Forelimb muscle (tissue), 1 donor: ENCODE results near the gene ZBTB45. TPM values are rescaled to one million over a fixed set of nuclear protein-coding genes. Genes with fewer than 3 reads are reported as not detected.
"Not testable (repeated sequence)": the region's sequence is repeated elsewhere in the genome, so short reads cannot be mapped to it uniquely, and the experiment has no call there.

Source experiments
- DNase-seq: peaks from one replicate; pipeline ENCODE4 v3.0.0-alpha.2; 2013; ENCODE audit warnings: low read depth
- polyA plus RNA-seq: library from polyadenylated mRNA; unstranded; fragments of 120-200 nt; gene quantifications from one replicate; pipeline ENCODE4 v1.2.1, GENCODE V29; 2013; ENCODE audit not compliant: insufficient read length

ZBTB45 gene
- polyA plus RNA-seq, 1 donor, result 8.5 TPM

DNA sequence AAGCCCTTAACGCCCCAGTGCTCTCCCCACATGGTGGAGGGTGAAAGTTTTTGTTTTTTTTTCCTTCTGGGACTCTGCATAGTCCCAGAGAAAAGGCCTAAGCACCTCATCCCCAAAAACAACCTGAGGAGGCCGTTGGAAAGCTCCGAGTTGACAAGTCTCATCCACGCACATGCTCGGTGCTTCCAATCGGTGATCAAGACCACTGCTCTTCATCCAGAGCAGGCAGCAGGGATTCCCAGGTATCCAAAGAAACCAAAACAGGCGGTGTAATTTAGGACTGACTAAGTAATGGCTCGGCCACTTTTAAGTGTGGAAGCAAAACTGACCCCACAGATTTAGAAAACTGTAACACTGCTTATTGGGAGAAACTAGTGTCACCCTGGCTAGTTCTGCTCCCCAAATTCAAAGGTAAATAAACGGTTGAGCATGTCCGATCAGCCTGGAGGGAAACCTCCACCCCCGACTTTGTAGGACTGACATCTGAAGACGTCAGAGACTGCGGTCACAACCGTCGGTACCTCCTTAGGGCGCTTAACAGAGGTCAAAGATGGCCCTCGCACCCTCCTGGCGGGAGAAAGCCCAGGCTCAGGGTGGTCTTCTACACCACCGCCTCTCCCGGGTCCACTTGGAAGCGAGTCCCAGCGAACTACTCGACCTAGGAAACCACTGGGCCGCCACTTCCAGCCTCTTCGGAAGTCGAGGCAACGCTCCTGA lies 44.5 kb downstream of the ZBTB45 start:
- DNase-seq, result no peak

DNA sequence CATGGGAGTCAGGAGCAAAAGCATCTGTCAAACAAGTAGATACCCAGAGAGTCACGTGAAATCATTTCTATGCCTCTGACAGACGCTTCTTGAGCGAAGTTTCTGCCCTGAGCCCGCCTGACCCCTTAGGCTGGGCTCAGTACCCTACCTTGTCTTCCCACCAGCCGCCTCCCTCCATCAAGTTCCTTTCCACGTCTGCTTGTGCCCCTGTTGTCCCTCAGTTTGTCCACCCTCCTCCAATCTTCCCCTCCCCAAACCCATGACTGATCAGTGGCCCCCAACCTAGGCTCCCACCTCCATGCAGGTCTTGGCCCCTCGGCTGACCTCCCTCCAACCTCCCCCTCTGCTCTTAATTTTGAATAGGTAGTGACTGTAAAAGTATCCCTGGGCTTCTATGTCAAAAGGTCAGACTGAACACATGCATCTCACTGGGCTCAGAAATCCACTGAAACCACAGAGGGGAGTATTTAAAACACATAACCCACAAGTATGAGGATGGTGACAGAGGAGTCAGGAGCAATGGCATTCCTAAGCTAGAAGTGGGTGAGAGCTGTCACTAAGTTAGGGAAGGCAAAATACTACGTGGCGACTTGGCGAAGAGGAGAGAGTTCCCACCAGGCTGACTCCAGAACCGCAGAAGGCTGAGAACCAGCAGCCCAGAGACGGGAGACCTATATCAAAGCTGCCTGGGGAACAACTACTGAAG lies 45.2 kb downstream of the ZBTB45 start:
- no peak for DNase-seq

DNA sequence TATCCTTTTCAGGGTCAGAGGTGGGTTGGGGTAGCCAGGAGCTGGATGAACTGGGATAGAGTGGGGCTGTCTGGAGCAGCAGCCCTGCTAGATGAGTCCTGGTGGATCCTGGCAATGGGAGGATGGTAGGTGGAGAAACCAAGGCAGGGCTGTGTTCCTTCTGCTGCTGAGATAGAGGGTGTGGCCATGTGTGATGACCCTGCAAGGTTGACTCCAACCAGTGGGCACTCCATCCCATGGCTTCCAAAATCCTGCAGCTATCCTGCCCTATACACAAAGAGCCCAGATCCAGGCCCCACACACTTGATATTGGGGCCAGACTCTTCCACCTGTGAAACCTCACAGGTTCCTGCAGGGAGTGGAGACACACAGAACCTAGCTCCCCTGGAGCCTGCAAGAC lies 45.8 kb downstream of the ZBTB45 start:
- DNase-seq, result no peak

DNA sequence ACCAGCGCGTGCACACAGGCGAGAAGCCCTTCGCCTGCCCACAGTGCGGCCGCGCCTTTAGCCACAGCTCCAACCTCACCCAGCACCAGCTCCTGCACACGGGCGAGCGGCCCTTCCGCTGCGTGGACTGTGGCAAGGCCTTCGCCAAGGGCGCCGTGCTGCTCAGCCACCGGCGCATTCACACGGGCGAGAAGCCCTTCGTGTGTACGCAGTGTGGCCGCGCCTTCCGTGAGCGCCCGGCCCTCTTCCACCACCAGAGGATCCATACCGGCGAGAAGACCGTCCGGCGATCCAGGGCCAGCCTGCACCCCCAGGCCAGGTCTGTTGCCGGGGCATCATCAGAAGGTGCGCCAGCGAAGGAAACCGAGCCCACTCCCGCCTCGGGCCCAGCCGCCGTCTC lies 47.9 kb downstream of the ZBTB45 start:
- no peak for DNase-seq

DNA sequence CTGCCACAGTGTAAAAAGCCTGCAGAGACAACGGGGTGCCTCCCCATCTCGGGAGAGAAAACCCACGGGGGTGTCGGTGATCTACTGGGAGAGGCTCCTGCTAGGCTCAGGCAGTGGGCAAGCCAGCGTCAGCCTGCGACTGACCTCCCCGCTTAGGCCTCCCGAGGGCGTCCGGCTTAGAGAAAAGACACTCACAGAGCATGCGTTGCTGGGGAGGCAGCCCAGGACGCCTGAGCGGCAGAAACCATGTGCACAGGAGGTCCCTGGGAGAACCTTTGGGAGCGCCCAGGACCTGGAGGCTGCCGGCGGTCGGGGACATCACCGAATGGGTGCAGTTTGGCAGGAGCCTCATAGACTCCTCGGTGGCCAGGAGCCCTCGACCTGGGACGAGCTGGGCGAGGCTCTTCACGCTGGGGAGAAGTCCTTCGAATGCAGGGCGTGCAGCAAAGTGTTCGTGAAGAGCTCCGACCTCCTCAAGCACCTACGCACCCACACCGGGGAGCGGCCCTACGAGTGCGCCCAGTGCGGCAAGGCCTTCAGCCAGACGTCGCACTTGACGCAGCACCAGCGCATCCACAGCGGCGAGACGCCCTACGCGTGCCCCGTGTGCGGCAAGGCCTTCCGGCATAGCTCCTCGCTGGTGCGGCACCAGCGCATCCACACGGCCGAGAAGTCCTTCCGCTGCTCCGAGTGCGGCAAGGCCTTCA lies 48.6 kb downstream of the ZBTB45 start:
- DNase-seq, result not testable (repeated sequence)

DNA sequence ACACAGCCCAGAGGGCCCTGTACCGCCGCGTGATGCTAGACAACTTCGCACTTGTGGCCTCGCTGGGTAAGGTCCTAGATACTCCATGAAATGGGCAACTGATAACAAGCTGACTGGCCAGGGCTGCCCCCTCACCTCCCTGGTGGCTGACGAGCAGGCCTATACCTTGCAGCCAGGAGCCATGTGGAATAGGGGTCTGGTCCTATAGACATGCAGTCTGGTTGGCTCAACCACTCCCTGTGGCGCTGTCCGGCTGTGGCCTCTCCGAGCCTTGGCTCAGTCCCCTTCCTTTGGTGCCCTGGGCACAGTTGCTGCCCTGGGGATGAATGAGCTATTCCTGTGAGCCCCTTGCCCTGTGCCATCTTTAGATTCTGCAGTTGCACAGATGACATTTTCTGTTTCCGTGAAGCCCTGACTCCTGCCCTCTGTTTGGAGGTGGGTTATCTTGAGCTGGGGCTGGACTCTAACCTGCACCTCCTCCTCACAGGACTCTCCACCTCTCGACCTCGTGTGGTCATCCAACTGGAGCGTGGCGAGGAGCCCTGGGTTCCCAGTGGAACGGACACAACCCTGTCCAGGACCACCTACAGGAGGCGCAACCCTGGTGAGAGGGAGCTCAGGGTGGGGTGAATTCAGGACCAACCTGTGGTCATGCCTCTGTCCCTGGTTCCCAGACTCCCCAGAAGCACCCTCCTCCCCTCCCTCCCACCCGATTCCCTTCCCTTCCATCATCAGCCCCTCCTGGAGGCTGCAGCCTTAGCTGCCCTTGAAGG lies 50.2 kb downstream of the ZBTB45 start:
- DNase-seq, result no peak

DNA sequence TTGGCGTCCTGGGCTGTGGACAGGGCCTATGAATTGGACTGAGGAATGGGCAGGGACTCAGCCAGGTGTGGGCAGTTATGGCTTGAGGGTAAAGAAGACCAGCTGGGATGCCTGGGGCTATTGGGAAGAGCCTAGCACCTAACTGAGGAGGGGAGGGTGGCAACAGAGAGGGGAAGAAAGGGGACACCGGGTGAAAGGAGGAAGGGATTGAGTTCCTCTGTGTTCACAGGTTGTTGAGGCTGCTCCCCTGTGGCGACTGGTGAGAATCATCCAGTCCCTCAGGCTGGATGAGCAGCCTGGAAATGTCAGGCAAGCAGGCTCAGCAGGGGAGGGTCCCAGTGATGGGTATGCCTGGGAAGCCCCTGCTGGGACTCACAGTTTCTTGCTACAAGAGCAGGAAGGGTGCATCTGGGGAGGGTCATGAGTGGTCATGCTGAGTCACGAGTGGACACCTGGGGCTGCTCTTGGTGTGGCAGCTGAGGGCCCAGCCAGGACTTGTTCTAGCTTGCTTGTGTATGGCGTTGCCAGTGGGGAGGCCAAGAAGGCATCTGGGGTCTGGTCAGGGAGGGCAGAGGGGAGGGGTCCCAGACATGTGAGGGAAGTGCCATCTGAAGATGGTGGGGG lies 51.3 kb downstream of the ZBTB45 start:
- DNase-seq, result no peak

DNA sequence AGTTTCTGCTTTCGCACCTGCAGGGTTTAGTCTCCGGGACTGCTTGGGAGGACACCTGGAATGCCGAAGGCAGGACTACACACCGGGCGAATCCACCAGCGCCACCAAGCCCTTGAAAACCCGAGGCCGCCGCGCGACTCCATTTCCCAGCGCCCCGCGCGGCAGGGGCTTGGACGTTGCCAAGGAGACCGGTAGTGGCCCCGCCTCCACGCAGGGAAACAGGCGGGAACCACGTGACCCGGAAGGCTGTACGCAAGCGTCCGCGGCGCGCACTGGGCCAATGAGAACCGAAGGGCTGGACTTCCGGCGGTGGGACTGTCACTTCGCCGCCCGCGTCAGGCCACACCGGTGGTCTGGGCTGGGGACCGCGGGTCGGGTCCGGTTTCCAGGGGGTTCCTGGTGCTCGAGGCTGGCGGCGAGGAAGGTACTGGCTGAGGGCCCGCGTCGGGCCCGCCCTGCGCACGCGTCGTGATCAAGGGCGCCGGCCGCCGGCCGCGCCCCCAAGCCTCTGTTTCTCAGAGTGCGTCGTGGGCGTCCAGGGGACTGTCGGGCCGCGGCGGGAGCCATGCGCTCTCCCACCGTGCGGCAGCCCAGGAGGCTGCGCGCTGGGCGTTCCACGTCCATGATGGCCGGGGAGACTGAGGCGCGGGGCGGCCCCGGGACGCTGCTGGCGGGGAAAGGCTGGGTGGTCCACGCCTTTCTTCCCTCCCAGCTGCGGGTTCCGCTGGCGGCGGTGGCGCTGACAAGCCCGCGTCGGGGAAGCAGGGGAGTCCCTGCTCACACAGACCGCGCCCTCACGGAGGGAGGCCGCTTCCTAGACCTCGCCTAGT lies 52.6 kb downstream of the ZBTB45 start, which contains the start of gene ZNF324:
TSS of gene ZNF324 (plus strand) at position 321 of the 830 bp plus-strand sequence. CDS start 2,106 bp downstream, outside the sequence.
- DNase-seq, result peak; percentile 93

DNA sequence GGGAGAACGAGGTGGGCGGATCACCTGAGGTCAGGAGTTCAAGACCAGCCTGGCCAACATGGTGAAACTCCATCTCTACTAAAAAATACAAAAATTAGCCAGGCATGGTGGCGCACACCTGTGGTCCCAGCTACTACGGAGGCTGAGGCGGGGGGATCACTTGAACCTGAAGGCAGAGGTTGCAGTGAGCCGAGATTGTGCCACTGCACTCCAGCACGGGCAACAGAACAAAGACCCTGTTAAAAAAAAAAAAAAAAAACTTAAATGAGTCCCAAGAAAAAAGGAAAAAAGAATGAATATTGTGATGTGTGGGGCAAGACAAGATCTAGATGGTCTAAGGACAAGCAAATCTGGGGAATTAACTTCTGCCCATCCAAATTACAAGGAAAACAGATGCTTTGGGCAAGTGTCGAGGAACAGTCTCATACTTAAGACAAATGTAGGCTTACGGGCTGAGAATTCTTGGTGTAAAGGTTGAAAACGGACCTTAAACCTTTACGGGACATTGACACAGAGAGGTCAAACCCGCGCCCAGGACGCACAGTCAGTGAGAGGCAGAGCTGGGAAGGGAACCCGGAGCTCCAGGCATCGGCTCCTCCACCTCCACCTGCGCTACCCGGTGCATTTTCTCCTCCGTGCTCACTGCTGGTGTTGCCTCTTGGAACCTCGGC lies 53.4 kb downstream of the ZBTB45 start:
- no peak for DNase-seq

Other genes with a start within 250 kb of the ZBTB45 start
- 5.3 TPM for gene ZNF8, start 240.9 kb downstream of the ZBTB45 start, polyA plus RNA-seq
- 33.6 TPM for gene ERVK3-1, start 214.4 kb downstream of the ZBTB45 start, polyA plus RNA-seq
- gene ZSCAN22, start 192.8 kb downstream of the ZBTB45 start, polyA plus RNA-seq, result 2.7 TPM
- gene A1BG, start 166.3 kb downstream of the ZBTB45 start, polyA plus RNA-seq, result 3.6 TPM
- 2.4 TPM for gene ZNF497, start 157.1 kb downstream of the ZBTB45 start, polyA plus RNA-seq
- 1.9 TPM for gene ZNF837, start 138.8 kb downstream of the ZBTB45 start, polyA plus RNA-seq
- 1,975 TPM for gene RPS5, start 132.5 kb downstream of the ZBTB45 start, polyA plus RNA-seq
- not detected for gene RNF225, start 124.2 kb downstream of the ZBTB45 start, polyA plus RNA-seq
- 4.4 TPM for gene ZNF584, start 111.2 kb downstream of the ZBTB45 start, polyA plus RNA-seq
- 3.8 TPM for gene ZNF132, start 79.7 kb downstream of the ZBTB45 start, polyA plus RNA-seq
- 3.3 TPM for gene ZNF324B, start 68.2 kb downstream of the ZBTB45 start, polyA plus RNA-seq
- gene ZNF324, start 52.7 kb downstream of the ZBTB45 start, polyA plus RNA-seq, result 5.2 TPM
- 7.0 TPM for gene ZNF446, start 43.5 kb downstream of the ZBTB45 start, polyA plus RNA-seq
- gene SLC27A5, start 7.8 kb downstream of the ZBTB45 start, polyA plus RNA-seq, result 3.6 TPM
- 322 TPM for gene TRIM28, start 24.3 kb upstream of the ZBTB45 start, polyA plus RNA-seq
- gene CHMP2A, start 35.3 kb upstream of the ZBTB45 start, polyA plus RNA-seq, result 76.0 TPM
- gene UBE2M, start 38.8 kb upstream of the ZBTB45 start, polyA plus RNA-seq, result 61.8 TPM
- 17.2 TPM for gene MZF1, start 53.5 kb upstream of the ZBTB45 start, polyA plus RNA-seq